HS-27A (cell line): ENCODE data around the gene KRTAP10-10.
"Not testable (repeated sequence)": the region's sequence is repeated elsewhere in the genome, so short reads cannot be mapped to it uniquely, and the experiment has no call there.

Experiments used
- DNase-seq: peaks from one replicate; pipeline ENCODE4 v3.0.0-alpha.2; 2012; ENCODE audit warnings: low read depth, missing footprints

KRTAP10-10 gene

DNA sequence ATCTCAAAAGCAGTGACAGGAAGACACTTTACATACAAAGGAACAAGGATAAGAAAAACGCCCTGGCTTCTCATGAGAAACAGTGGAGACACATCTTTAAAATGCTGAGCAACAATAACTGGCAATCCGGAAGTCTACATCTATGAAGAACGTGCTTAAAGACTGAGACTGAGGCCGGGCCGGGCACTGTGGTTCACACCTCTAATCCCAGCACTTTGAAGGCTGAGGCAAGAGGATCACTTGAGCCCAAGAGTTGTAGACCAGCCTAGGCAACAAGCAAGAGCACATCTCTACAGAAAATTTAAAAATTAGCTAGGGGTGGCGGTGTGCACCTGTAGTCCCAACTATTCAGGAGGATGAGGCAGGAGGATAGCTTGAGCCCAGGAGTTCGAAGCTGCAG lies 46.9 kb downstream of the KRTAP10-10 start:
- DNase-seq, result no peak

GRCh38 chr21:44684483-44684882 lies 47.3 kb downstream of the KRTAP10-10 start:
- DNase-seq, result no peak

DNA sequence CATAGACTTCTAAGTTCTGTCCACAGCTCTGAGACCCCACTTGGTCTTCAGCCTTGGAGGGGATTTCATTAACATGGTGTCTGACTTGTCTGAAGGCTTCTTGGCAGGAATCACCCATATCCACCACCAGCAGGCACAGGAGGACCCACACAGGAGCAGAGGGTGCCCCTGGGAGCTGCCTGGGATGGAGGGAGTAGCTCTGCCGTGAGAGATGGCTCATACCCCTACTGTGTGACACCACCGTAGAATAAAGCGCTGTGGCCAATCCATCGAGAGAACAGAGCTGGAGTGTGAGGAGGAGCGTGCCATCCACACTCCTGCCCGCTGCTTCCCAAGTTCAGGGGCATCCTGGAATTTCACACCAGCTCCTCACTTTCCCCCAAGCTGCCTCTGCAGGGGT lies 47.9 kb downstream of the KRTAP10-10 start:
- DNase-seq, result not testable (repeated sequence)

DNA sequence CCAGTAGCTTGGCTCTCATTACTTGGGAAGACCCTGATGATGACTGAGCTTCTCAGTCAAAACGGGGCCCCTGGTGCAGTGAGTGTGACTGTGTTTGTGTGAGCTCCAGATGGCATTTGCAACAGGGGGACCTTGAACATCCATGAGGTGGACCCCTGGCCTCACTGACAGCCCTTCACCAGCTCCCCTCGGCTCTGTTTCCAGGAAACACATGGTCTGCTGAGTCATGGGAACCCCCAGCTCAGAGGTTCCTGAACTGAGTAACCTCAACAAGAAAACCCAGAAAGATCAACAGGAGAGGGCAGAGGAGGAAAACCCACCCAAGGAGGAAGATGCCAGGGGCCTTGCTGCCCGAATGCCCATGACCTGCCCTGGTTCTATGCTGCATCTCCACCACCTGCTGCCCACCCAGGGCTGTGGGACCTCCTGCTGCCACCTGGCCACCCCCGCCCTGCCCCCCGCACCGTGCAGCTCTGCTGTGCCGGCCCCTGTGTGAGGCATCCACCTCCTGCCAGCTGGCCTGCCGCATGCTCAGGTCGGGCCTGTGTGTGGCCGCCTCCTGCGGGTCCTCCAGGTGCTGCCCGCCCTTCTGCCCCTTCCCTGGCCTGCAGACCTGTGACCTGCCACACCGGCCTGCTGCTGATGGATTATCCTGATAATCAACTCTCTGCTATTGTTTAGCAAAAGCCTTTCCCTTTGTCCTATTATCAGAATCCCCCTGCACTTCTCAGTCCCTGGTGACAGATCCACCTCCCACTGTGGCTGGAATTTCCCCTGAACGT lies 49.0 kb downstream of the KRTAP10-10 start:
- no peak for DNase-seq

DNA sequence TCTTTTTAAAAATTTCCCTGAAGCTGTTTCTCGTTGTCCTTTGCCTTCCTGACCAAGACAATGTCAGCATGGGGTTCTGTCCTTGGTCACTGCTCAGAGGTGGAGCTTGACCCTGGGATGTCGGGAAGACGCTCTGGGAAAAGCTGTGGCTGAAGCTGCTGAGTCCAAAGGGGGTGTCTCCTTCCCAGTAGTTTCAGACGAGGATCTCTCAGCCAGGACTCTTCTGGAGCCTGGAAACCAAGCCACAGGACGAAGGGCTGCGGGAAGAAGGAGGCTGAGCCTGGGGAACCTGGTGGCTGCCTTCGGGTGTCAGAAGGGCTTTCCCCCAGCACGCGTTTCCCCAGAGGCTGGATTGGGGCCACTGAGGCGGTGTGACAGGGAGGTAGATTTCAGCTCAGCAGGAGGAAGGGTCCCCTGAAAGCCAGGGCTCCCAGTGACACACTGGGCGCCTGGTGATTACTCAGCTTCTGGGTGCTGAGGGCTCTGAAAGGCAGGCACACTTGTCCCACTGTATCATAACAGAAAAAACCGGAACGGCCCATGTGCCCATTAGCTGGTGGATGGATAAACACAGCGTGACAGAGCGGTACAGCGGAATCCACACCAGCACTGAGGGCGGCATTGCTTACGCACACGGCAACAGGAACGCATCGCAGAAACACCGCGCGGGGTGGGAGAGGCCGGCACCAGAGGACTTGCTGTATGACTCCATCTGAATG lies 49.8 kb downstream of the KRTAP10-10 start:
- no peak for DNase-seq

- no peak for DNase-seq
These were observed 50.5 kb downstream of the KRTAP10-10 start for GRCh38 chr21:44687671-44688070.
